ENCODE data around the gene EIF2AK2.

- TF ChIP-seq POLR2AphosphoS5 (IDR thresholded peaks at IDR 0.05; ENCODE audit: low read depth, low read length) (peak; percentile 53; the same call in 1 of the 2 replicates), POLR2A (IDR thresholded peaks at IDR 0.05; ENCODE audit: low read depth, low read length) (peak; percentile 41; the same call in 1 of the 2 replicates), PAX5 (IDR thresholded peaks at IDR 0.05; ENCODE audit: insufficient read depth, low read length, severe bottlenecking) (no peak)
Measured at GRCh38 chr2:37090019-37090477, 66.7 kb downstream of the EIF2AK2 start.
